Measurements from ENCODE around the gene RASD1. TPM values are rescaled to one million over a fixed set of nuclear protein-coding genes. Genes with fewer than 3 reads are reported as not detected.

Gene RASD1
- total RNA-seq (2022; extraction: Qiagen RNA extraction) = 4.4 to 5.8 TPM (median 4.9 TPM) in 5 replicates

GRCh38 chr17:17496189-17497064 lies at the start of gene RASD1:
TSS of gene RASD1 (minus strand) at chr17:17496395. CDS start at chr17:17496181, 214 bp downstream.

GRCh38 chr17:17476865-17477467 lies 19.2 kb downstream of the RASD1 start, which contains the start of gene MED9:
TSS of gene MED9 (plus strand) at chr17:17477000. CDS start at chr17:17477042, 42 bp downstream.

Other genes with a start within 250 kb of the RASD1 start
- gene COPS3, start 215.1 kb downstream of the RASD1 start, total RNA-seq (2022; extraction: Qiagen RNA extraction) = 134 to 153 TPM (median 141 TPM) in 5 replicates
- gene NT5M, start 193.0 kb downstream of the RASD1 start, total RNA-seq (2022; extraction: Qiagen RNA extraction) = 7.9 to 12.1 TPM (median 9.6 TPM) in 5 replicates
- 19.2 to 21.0 TPM (median 20.1 TPM) in 5 replicates for gene MED9, start 19.4 kb downstream of the RASD1 start, total RNA-seq (2022; extraction: Qiagen RNA extraction)
- 53.9 to 73.7 TPM (median 67.0 TPM) in 5 replicates for gene PEMT, start 95.3 kb upstream of the RASD1 start, total RNA-seq (2022; extraction: Qiagen RNA extraction)
- gene RAI1, start 185.1 kb upstream of the RASD1 start, total RNA-seq (2022; extraction: Qiagen RNA extraction) = 38.3 to 41.0 TPM (median 40.1 TPM) in 5 replicates